CD14-positive monocyte (primary cell): ENCODE results near the gene HS3ST4. TPM values are rescaled to one million over a fixed set of nuclear protein-coding genes. Genes with fewer than 3 reads are reported as not detected.

Source experiments
- DNase-seq, 3 donors: peaks; one replicate each; pipeline ENCODE4 v3.0.0-alpha.2; 2011 to 2022
- H2AFZ ChIP-seq: 2 replicates; pipeline ENCODE4 v1.6.0; 2012; ENCODE audit warnings: mild to moderate bottlenecking, low read depth, low read length, inconsistent platforms; ENCODE audit not compliant: insufficient read depth, poor library complexity, severe bottlenecking
- H3K27ac ChIP-seq, 2 donors: 1 replicate in 1 of 2; 2 replicates in 1 of 2; pipeline ENCODE4 v1.5.1; 2012 to 2013; ENCODE audit warnings: low read length in 2 of 2, control low read depth in 1 of 2, inconsistent platforms in 1 of 2, low read depth in 1 of 2, mild to moderate bottlenecking in 1 of 2
- H3K27me3 ChIP-seq, 2 donors: one replicate each; pipeline versions ENCODE4 v1.6.0 to v1.6.1; 2011 to 2013; ENCODE audit warnings: low read length in 2 of 2; ENCODE audit not compliant: control insufficient read depth in 2 of 2, insufficient read depth in 2 of 2
- H3K36me3 ChIP-seq, 2 donors: replicated peaks in 1 of 2; 1 replicate in 1 of 2; 2 replicates in 1 of 2; pipeline versions ENCODE4 v1.5.1 to v1.6.1; 2012 to 2013; ENCODE audit warnings: low read length in 2 of 2, control low read depth in 1 of 2, inconsistent platforms in 1 of 2, mild to moderate bottlenecking in 1 of 2; ENCODE audit not compliant: insufficient read depth in 2 of 2, control insufficient read depth in 1 of 2
- H3K4me1 ChIP-seq, 2 donors: 1 replicate in 1 of 2; 2 replicates in 1 of 2; pipeline versions ENCODE4 v1.5.1 to v1.6.1; 2012 to 2013; ENCODE audit warnings: low read length in 2 of 2, control low read depth in 1 of 2, inconsistent platforms in 1 of 2, mild to moderate bottlenecking in 1 of 2, moderate library complexity in 1 of 2; ENCODE audit not compliant: insufficient read depth in 2 of 2, control insufficient read depth in 1 of 2
- H3K4me2 ChIP-seq: replicated peaks from 2 replicates; pipeline ENCODE3; 2012; ENCODE audit warnings: low read length, moderate library complexity, mild to moderate bottlenecking; ENCODE audit not compliant: poor library complexity, severe bottlenecking; ENCODE audit errors: extremely low read depth
- H3K4me3 ChIP-seq, 3 experiments: fragments of 200-600 bp in 1 of 3; sonication (generic) in 1 of 3; replicated peaks in 1 of 3; 1 replicate in 2 of 3; 2 replicates in 1 of 3; pipeline ENCODE4 v1.5.1; 2011 to 2013; ENCODE audit warnings: low read length in 3 of 3, mild to moderate bottlenecking in 3 of 3, control low read depth in 2 of 3, low read depth in 2 of 3, inconsistent platforms in 1 of 3, moderate library complexity in 1 of 3
- H3K79me2 ChIP-seq: 2 replicates; pipeline ENCODE4 v1.6.0; 2012; ENCODE audit warnings: mild to moderate bottlenecking, control low read depth, inconsistent platforms, low read length, moderate library complexity; ENCODE audit not compliant: insufficient read depth
- H3K9ac ChIP-seq: 2 replicates; pipeline ENCODE4 v1.6.0; 2017; ENCODE audit warnings: low read length, mild to moderate bottlenecking; ENCODE audit not compliant: insufficient read depth, poor library complexity, severe bottlenecking
- H3K9me3 ChIP-seq, 2 donors: replicated peaks in 1 of 2; 1 replicate in 1 of 2; 2 replicates in 1 of 2; pipeline versions ENCODE4 v1.5.1 to v1.6.1; 2012 to 2013; ENCODE audit warnings: low read length in 2 of 2, control low read depth in 1 of 2; ENCODE audit not compliant: control insufficient read depth in 1 of 2, insufficient read depth in 1 of 2
- H4K20me1 ChIP-seq: 2 replicates; pipeline ENCODE4 v1.6.0; 2012; ENCODE audit warnings: mild to moderate bottlenecking, low read length, control low read depth, moderate library complexity; ENCODE audit not compliant: insufficient read depth
- H3K27ac Mint-ChIP-seq, 7 donors: one replicate each; pipeline ENCODE4 v1.8.0; 2020; ENCODE audit warnings: mild to moderate bottlenecking in 7 of 7, mixed read lengths in 7 of 7, moderate library complexity in 6 of 7, inconsistent platforms in 2 of 7
- H3K27me3 Mint-ChIP-seq, 3 donors: one replicate each; pipeline ENCODE4 v1.8.0; 2021 to 2022; ENCODE audit warnings: low read depth in 3 of 3, mild to moderate bottlenecking in 3 of 3, mixed read lengths in 3 of 3, moderate library complexity in 3 of 3, inconsistent platforms in 1 of 3
- H3K36me3 Mint-ChIP-seq, 2 donors: one replicate each; pipeline ENCODE4 v1.8.0; 2020; ENCODE audit warnings: mixed read lengths in 2 of 2, inconsistent platforms in 1 of 2, mild to moderate bottlenecking in 1 of 2
- H3K4me1 Mint-ChIP-seq: one replicate; pipeline ENCODE4 v1.8.0; 2020; ENCODE audit warnings: mild to moderate bottlenecking, mixed read lengths
- H3K4me3 Mint-ChIP-seq, 2 donors: one replicate each; pipeline ENCODE4 v1.8.0; 2020; ENCODE audit warnings: mild to moderate bottlenecking in 2 of 2, mixed read lengths in 2 of 2, moderate library complexity in 1 of 2
- H3K9me3 Mint-ChIP-seq, 7 donors: one replicate each; pipeline ENCODE4 v1.8.0; 2020 to 2022; ENCODE audit warnings: mixed read lengths in 7 of 7, mild to moderate bottlenecking in 6 of 7, moderate library complexity in 6 of 7, inconsistent platforms in 2 of 7
- CTCF ChIP-seq: fragments of 200-600 bp; IDR thresholded peaks from one replicate; pipeline ENCODE4 v1.8.0; 2022; ENCODE audit warnings: antibody characterized with exemption, mild to moderate bottlenecking
- WGBS: methylation state at CpG from one replicate; pipeline ENCODE4 v1.1.5; 2013; ENCODE audit warnings: missing lambda C conversion rate; ENCODE audit not compliant: insufficient coverage; 5-methylcytosine and 5-hydroxymethylcytosine counted together
- intact Hi-C, 2 donors: fragments of 100-400 bp; cut with micrococcal nuclease; formaldehyde crosslinking; loops; one replicate each; pipeline versions ENCODE4 v1.15.0 to v1.15.1; 2023
- polyA plus RNA-seq, 3 donors: library from polyadenylated mRNA; depleted of rRNA in 1 of 3; unstranded in 2 of 3; stranded (reverse) in 1 of 3; fragments of 300-500 nt in 2 of 3; fragments of >200 nt in 1 of 3; fragmentation: Illumina TruSeq in 2 of 3; gene quantifications; 1 replicate in 2 of 3; 2 replicates in 1 of 3; pipeline ENCODE4 v1.2.3, GENCODE V29; 2012 to 2021

HS3ST4 gene
- polyA plus RNA-seq, 3 donors: not detected

- no peaks in the 10 kb centered on the region for H3K4me1 Mint-ChIP-seq
- H3K9ac ChIP-seq: no peak overlapping the region
- intact Hi-C loops: no loop called here
- no peak overlapping the region for H3K4me3 ChIP-seq
- no peak for DNase-seq
- TF ChIP-seq CTCF: no peak
- no CpG with 5 or more reads among the region's 2 CpGs for WGBS
- H3K4me1 ChIP-seq: no peaks in the 10 kb centered on the region
- H3K9me3 Mint-ChIP-seq: peaks cover 3 to 17% (median 12%) of the 10 kb centered on the region in 7 donors
- H3K27ac Mint-ChIP-seq: no peak overlapping the region
- no peak overlapping the region for H3K27ac ChIP-seq
- no peaks in the 10 kb centered on the region for H4K20me1 ChIP-seq
- H3K79me2 ChIP-seq: no peaks in the 10 kb centered on the region
- H3K4me2 ChIP-seq: no peak overlapping the region
- no peak overlapping the region for H2AFZ ChIP-seq
- peaks cover 2 to 3% of the 10 kb centered on the region in 2 donors for H3K9me3 ChIP-seq
- H3K27me3 Mint-ChIP-seq: peaks cover 0 to 3% (median 2%) of the 10 kb centered on the region in 3 donors
- no peaks in the 10 kb centered on the region for H3K27me3 ChIP-seq
- H3K4me3 Mint-ChIP-seq: no peak overlapping the region
- H3K36me3 Mint-ChIP-seq: no peaks in the 10 kb centered on the region
- H3K36me3 ChIP-seq: no peaks in the 10 kb centered on the region
Measured at GRCh38 chr16:26016989-26017388, 325.2 kb downstream of the HS3ST4 start.

DNA sequence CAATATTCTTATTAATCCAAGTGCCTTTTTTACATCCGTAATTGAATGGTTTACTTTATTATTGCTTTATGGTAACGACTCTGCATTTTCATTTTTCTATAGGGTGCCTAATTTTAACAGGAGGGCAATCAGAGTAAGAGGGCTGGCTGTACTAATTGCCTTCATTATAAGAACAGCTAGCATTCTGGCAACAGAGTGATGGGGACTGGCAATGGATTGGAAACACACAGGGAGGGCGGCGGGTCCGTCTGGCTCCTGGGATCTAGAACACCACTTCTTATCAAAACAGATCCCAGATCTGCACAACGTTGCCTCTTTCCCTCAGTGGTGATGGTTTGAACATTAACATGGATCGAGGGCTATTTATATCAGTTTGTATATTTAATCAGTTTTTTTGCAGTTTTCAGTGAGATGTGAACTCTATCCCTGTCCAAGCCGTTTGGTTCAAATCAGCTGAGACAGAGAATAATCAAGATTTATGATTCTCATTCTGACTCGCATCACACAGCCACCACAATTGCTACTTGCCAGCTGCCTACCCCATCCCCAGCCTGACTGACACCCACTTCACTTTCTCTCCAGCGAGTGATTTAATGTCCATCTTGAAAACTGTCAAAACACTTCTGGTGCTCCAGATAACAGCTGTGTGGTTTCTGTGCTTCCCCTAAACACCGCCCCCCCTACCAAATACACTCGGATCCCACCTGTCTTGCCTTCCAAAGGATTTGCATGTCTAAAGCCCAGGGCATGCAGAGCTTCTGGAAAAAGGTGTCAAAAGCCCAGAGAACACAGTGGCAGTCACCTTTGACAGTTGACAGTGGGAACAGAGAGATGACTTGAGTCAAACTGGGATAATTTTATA is 327.9 kb downstream of the HS3ST4 start:
- Histone ChIP-seq H3K9ac (no peak overlapping the region), H3K27me3 (no peaks in the 10 kb centered on the region), H3K36me3 (no peaks in the 10 kb centered on the region), H3K4me2 (no peak overlapping the region), H4K20me1 (no peaks in the 10 kb centered on the region), H3K4me1 (no peaks in the 10 kb centered on the region), H3K9me3 (peaks cover 0 to 3% of the 10 kb centered on the region in 2 donors), H3K4me3 (no peak overlapping the region), H3K79me2 (no peaks in the 10 kb centered on the region), H3K27ac (no peak overlapping the region), H2AFZ (no peak overlapping the region)
- H3K4me1 Mint-ChIP-seq: no peaks in the 10 kb centered on the region
- no peak overlapping the region for H3K27ac Mint-ChIP-seq
- DNase-seq: no peak
- H3K36me3 Mint-ChIP-seq: no peaks in the 10 kb centered on the region
- H3K27me3 Mint-ChIP-seq: peaks cover 2 to 3% (median 2%) of the 10 kb centered on the region in 3 donors
- H3K4me3 Mint-ChIP-seq: no peak overlapping the region
- peaks cover 3 to 13% (median 5%) of the 10 kb centered on the region in 7 donors for H3K9me3 Mint-ChIP-seq
- no peak for TF ChIP-seq CTCF
- intact Hi-C loops: no loop called here
- WGBS: 8% methylated on average over 8 of the region's 12 CpGs
